Measurements from ENCODE around the gene BAIAP2.

- no peak for TF ChIP-seq EZH2 (IDR thresholded peaks at IDR 0.05; ENCODE audit: insufficient read depth, low read length)
- TF ChIP-seq, protein P1, sequence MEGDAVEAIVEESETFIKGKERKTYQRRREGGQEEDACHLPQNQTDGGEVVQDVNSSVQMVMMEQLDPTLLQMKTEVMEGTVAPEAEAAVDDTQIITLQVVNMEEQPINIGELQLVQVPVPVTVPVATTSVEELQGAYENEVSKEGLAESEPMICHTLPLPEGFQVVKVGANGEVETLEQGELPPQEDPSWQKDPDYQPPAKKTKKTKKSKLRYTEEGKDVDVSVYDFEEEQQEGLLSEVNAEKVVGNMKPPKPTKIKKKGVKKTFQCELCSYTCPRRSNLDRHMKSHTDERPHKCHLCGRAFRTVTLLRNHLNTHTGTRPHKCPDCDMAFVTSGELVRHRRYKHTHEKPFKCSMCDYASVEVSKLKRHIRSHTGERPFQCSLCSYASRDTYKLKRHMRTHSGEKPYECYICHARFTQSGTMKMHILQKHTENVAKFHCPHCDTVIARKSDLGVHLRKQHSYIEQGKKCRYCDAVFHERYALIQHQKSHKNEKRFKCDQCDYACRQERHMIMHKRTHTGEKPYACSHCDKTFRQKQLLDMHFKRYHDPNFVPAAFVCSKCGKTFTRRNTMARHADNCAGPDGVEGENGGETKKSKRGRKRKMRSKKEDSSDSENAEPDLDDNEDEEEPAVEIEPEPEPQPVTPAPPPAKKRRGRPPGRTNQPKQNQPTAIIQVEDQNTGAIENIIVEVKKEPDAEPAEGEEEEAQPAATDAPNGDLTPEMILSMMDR (IDR thresholded peaks at IDR 0.05; ENCODE audit: insufficient read depth, low read depth, low read length), result no peak
Observed at GRCh38 chr17:80991645-80992076, 43.3 kb upstream of the BAIAP2 start, which contains the start of gene CHMP6.
